ENCODE data around the gene C17orf50.

Gene C17orf50

DNA sequence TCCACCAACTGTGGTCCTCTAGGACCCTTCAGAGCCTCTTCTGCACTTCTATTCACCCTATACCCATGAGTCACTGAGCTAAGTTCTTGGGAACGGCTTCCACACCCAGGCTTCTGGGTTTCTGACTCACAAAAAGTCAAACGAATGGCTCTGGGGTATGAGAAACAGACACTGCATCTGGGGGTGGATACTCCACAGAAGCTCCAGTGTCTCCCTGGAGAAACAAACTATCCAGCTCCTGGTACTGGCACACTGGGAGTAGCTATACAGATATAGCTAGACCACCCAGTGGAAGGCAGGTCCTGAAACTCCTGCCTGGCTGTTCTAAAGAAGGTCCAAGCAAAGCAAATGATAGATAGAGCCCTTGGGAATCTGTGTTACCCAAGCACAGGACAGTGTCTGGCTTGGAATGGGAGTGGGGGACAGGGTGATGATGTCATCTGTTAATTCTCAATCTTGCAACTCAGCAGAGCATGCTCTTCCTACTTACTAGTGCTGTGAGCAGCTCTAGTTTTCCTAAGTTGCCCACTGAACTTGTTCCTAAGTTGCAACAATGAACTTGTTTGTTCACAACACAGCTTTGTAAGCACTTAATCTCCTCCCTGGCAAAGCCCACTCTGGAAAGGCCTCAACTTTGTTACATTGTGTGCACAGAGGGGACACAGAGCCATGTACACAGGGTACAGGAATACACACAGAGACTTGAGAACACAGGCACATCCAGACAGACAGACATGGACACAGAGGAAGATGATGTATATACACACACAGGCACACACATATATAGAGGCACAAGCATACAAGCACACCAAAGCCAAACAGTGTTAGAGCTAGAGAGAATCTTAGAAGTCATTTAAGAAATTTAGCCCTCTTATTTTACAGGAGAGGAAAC lies 28.0 kb downstream of the C17orf50 start:
- DNase-seq (ENCODE audit: low read depth), result no peak

GRCh38 chr17:35790841-35791240 lies 30.2 kb downstream of the C17orf50 start:
- DNase-seq (ENCODE audit: low read depth), result no peak

- DNase-seq (ENCODE audit: low read depth), result no peak
Observed at GRCh38 chr17:35791681-35792350, 31.1 kb downstream of the C17orf50 start.

DNA sequence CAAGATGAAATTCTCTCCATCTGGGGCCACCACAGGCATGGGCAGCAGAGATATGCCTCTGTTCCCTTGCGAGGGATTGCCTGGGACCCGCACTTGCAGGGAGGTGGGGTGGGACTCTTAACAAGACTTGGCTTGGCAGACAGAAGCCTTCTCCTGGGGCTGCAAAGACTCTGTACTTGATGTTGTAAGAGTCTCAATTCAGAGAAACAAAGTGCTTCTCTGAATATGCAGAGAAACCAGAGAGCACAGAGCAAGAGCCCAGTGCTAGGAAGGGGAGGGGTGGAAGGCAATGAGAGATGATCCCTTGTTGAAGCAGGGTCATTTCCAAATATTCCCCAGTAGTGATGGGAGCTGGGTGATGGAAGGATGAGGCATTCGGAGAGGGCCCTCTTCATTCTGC lies 32.6 kb downstream of the C17orf50 start:
- DNase-seq (ENCODE audit: low read depth), result no peak

DNA sequence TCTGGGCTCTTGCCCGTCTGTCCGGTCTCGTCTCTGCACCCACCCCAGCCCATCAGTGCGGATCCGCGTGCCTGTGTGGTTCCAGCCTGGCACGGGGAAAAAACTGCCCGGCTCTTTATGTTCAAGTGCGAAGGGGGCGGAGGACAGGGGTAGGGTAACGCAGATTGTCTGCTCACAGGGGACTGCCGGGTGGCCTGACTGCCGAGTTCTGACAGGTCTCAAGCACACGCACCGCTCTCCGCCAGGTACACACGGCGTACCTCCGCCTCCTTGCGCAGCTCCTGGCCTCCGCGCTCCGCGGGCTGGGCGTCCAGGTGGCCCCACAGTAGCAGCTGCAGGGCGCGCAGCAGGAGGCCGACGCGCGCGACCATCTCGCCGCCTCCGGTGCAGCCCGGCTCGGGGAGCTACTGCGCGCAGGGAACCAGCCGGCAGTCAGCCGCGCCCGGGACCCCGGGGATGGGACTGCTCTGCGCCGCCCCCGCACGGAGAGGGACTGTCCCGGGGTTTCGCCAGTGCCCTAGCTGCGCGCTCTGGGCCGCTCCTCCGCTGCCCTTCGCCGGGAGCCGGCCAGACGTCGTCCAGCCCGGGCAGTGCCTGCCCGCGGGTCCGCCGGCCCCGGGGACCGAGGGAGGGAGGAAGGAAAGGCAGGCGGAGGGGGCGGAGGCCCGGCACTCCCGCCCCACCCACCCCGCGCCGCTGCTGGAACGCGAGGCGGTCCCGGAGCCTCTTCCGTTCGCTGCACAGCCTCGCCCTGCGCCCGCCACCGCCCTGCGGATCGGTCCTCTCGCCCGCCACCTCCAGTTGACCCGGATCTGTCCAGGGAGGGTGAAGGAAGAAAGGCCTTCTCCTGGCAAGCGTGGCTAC lies 34.6 kb downstream of the C17orf50 start, which contains the start of gene MMP28:
MMP28 (minus strand) TSS at position 635 of the 864 bp plus-strand sequence; CDS start at position 371, 264 bp downstream.
- DNase-seq (ENCODE audit: low read depth), result no peak

- no peak for DNase-seq (ENCODE audit: low read depth)
Observed at GRCh38 chr17:35795871-35796265, 35.2 kb downstream of the C17orf50 start.

- no peak for DNase-seq (ENCODE audit: low read depth)
Observed at GRCh38 chr17:35796942-35797341, 36.3 kb downstream of the C17orf50 start.

DNA sequence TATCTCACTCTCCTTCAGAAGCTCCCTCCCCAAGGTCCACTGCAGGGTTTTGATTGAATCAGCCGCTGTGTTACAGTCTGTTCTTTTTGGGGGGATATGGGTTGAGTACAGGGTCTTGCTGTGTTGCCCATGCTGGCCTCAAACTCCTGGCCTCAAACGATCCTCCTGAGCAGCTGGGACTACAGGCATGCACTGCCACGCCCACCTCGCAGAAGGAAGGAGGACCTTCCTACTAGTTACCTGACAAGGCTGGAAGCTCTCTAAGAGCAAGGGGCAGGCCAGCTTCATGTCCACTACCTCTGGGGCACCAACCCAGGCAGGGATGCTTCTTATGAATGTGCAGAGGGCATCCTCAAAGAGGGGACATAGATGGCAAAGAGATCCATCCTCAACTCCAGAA lies 36.7 kb downstream of the C17orf50 start:
- DNase-seq (ENCODE audit: low read depth), result no peak

DNA sequence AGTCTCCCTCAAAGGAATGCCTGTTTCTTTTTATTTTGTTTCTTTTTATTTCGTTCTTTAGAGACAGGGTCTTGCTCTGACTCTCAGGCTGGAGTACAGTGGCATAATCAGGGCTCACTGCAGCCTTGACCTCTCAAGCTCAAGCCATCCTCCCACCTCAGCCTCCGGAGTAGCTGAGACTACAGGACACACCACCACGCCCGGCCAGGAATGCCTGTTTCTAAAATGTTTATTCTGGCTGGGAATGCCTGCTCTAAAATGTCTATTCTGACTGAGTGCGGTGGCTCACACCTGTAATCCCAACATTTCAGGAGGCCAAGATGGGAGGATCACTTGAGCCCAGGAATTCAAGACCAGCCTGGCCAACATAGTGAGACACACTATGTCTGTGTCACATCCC lies 37.2 kb downstream of the C17orf50 start:
- no peak for DNase-seq (ENCODE audit: low read depth)

DNA sequence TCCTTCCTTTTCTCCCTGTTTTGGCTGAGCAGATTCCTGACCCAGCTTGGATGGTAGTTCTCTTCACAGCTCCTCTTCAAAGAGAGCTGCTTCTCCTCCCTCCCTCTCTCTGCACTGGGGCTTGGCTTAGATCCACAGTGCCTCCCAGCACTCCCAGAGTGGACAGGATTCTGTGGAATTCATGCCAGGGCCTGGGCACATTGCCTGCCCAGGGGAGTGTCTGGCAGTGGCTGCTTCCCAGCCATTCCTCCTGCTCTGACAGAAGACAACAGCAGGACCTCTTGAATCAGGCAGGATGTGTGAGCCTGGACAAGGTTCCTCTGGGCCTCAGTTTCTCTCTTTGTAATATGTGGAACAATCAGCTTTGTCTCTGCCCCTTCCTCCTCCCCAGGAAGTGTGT lies 39.3 kb downstream of the C17orf50 start:
- no peak for DNase-seq (ENCODE audit: low read depth)

DNA sequence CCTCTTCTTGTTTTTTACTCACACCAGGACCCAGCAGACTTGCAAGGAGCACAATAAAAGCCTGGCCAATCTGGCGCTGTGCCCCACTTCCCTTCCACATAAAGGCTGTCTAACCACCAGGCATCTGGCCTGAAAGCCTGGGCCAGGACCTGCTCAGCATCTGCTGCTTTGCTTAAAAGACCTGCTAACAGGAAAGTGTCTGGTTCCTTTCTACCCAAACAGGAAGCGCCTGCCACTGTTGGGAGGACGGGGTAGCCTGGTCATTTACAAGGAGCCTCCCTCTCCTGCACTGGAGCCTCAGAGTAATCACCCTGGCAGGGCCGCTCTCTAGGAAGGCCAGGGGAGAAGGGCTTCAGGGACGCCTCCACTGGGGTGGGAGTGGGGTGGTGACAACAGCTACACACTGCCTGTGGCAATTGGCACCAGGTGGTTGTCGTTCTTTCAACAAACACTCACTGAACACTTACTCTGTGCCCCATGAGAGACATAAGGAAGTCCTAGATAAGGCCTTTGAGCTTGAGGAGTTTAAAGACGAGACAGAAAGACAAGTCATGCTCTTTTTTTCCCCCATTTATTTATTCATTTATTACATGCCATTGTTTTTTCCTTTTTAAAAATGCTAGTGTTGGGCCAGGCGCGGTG lies 41.0 kb downstream of the C17orf50 start:
- no peak for DNase-seq (ENCODE audit: low read depth)

DNA sequence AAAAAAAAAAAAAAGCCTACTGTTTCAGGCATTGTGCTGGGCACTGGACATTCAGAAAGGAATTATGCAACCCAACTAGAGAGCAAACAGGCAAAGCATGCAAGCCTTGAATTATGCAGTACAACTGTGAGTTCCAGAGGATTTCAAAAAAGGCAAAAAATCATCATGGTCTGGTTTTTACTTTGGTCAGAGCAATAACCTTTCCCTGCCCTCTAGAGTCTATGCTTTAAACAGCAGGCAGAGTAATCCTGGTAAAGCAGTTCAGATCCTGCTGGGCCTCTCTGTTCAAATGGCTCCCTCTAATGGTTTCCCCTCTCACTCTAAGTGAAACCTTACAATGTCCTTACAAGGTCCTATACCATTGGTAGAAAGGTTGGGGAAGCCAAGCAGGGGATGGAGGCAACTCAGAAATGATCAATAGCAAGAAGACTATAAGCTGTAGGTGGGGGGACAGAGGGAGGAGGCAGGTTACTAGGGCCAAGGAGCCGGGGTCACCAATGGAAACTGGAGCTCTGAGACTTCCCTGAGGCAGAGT lies 44.0 kb downstream of the C17orf50 start:
- DNase-seq (ENCODE audit: low read depth), result no peak

DNA sequence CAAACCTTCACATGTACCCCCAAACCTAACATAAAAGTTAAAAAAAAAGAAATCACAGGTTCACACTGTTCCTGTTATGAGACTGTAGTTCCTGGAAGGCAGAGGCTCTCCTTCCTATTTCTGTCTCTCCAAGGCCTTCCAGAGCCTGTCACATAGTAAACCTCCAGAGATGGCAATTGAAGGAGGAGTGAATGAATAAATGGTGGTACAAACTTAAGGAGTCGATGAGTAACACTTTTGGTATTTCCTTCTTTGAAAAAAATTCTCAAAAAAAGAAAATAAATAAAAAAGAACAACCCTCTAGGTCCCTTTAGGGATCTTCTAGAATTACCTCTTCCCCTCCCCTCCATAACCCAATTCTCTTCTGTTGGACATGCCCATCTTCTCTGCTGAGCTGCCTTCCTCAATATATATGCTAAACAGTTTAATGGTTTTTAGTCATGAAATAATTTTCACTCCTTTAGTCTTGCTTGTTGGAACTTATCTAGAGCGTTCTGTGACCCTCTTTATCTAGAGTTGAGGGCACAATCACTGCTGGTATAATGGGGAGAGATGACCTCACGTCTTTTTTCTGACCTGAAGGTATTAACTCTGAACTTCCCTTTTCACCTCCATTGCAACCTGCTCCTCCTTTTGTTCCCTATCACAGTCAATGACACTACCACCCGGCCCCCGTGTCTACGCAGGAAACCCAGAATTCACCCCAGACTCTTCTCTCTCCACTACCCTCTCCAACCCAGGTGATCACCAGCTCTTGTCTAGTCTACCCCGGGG lies 46.9 kb downstream of the C17orf50 start:
- no peak for DNase-seq (ENCODE audit: low read depth)

GRCh38 chr17:35808240-35808961 lies 47.7 kb downstream of the C17orf50 start:
- no peak for DNase-seq (ENCODE audit: low read depth)

DNA sequence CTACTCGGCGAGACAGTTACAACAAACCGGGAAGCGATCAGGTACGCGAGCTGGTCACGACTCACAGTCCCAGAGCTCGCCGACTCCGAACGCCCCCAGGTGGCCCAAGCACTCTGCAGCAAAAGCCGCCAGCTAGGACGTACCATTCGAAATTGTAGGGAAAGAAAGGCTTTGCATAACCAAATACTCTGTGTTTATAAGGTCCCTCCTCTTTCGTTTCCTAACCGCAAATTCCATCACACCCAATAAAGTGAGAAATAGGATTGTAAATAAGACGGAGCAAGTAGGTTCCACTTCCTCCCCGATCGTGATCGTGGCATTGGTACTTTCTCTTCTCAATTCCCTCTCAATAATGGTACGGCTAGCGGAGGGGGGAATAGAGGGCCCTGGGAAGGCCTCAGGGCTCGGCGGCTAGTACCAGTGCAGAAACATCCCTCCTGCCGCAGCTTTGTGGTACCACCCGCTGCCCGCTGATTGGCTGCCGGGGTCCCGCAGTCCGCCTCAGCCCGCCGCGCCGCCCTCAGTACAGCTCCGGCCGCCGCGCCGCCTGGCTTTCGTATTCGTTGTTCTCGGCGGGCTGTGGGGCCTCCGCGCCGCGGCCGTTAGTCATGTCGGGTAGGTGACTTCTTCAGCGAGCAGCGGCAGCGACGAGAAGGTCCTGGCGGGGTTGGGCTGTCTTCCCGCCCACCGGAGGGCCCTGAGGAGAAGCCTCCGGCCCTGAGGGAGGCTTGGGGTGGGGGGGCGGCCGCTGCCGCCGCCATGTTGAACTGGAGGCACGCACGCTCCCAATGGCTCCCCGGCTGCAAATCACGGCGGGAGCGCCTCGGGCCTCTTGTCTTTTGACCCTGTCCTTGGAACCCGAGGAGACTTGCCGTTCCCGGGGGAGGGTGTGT lies 48.5 kb downstream of the C17orf50 start, which contains the start of gene TAF15:
TAF15 (plus strand) TSS at position 523 of the 893 bp plus-strand sequence; CDS start at position 609, 86 bp downstream.
- DNase-seq (ENCODE audit: low read depth), result peak; percentile 92

- DNase-seq (ENCODE audit: low read depth), result no peak
Observed at GRCh38 chr17:35809855-35810461, 49.3 kb downstream of the C17orf50 start.

DNA sequence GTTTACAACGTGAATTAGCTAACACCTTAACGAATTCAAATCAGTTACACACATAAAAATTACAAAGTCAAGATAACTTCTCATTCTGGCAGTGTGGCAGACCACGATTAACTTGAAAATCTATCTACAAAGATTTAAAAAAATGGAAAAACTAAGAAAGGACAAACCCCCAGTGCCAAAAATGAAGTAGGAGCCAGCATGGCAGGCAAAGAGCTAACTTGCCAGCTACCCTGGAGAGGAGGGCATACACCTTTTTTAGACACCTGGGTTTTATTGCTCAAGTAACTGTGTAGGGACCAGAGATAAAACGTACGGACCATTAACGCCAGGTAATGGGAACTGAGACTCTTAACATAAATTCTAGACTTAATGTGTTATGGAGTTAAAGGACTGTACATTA lies 51.1 kb downstream of the C17orf50 start:
- no peak for DNase-seq (ENCODE audit: low read depth)

DNA sequence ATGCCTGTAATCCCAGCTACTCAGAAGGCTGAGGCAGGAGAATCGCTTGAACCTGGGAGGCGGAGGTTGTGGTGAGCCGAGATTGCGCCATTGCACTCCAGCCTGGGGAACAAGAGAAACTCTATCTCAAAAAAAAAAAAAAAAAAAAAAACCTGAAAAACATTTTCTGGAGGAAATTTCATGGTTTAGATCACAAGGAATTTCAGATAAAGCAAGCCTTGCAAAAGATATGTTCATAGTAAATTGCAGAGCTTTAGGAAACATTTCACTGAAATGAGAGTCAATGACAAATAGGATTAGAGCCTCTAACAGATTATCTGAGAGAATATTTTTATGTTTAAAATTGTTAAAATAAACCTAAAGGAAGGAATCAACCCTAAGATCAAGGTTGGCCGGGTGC lies 51.8 kb downstream of the C17orf50 start:
- DNase-seq (ENCODE audit: low read depth), result no peak

All from stimulated activated CD4-positive, alpha-beta T cell treated with anti-CD3 and anti-CD28 coated beads, Interleukin-2, amount 100 ng/mL, for 4 hours (primary cell).